SK-N-SH (cell line): ENCODE measurements around the gene HSPB9.

Experiments used
- JUND ChIP-seq: IDR thresholded peaks from 2 replicates; pipeline ENCODE4 v1.4.0; 2012
- MAX ChIP-seq: IDR thresholded peaks from 2 replicates; pipeline ENCODE4 v1.4.0; 2012; ENCODE audit warnings: low read depth
- MEF2A ChIP-seq: IDR thresholded peaks from 2 replicates; pipeline ENCODE4 v1.4.0; 2012; ENCODE audit warnings: low read depth, borderline replicate concordance
- MXI1 ChIP-seq: IDR thresholded peaks from 2 replicates; pipeline ENCODE4 v1.6.1; 2012; ENCODE audit warnings: mild to moderate bottlenecking, low read depth, low read length, improper control_type of control experiment
- POLR2AphosphoS5 ChIP-seq: IDR thresholded peaks from 2 replicates; pipeline ENCODE4 v1.6.1; 2012; ENCODE audit warnings: low read depth, low read length
- TAF1 ChIP-seq: IDR thresholded peaks from 2 replicates; pipeline ENCODE4 v1.6.1; 2012; ENCODE audit warnings: low read depth, mild to moderate bottlenecking, low read length, moderate library complexity, borderline replicate concordance
- TCF12 ChIP-seq: IDR thresholded peaks from 2 replicates; pipeline ENCODE4 v1.4.0; 2012
- YY1 ChIP-seq: IDR thresholded peaks from 2 replicates; pipeline ENCODE4 v1.4.0; 2012; ENCODE audit warnings: low read depth, mild to moderate bottlenecking
- TF ChIP-seq, protein P1 (sequence below): fragments of 200-600 bp; sonication (generic); IDR thresholded peaks from 2 replicates; pipeline ENCODE4 v1.6.1; 2017; ENCODE audit warnings: antibody characterized with exemption, mild to moderate bottlenecking, moderate library complexity
- TF ChIP-seq, protein P2 (sequence below): IDR thresholded peaks from 2 replicates; pipeline ENCODE4 v1.6.1; 2012; ENCODE audit warnings: mild to moderate bottlenecking, low read depth, low read length, moderate library complexity

GRCh38 chr17:42106009-42106408 lies 16.6 kb upstream of the HSPB9 start:
- TF ChIP-seq, protein P1, sequence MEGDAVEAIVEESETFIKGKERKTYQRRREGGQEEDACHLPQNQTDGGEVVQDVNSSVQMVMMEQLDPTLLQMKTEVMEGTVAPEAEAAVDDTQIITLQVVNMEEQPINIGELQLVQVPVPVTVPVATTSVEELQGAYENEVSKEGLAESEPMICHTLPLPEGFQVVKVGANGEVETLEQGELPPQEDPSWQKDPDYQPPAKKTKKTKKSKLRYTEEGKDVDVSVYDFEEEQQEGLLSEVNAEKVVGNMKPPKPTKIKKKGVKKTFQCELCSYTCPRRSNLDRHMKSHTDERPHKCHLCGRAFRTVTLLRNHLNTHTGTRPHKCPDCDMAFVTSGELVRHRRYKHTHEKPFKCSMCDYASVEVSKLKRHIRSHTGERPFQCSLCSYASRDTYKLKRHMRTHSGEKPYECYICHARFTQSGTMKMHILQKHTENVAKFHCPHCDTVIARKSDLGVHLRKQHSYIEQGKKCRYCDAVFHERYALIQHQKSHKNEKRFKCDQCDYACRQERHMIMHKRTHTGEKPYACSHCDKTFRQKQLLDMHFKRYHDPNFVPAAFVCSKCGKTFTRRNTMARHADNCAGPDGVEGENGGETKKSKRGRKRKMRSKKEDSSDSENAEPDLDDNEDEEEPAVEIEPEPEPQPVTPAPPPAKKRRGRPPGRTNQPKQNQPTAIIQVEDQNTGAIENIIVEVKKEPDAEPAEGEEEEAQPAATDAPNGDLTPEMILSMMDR = no peak
- TF ChIP-seq MAX (no peak), MEF2A (no peak), TAF1 (no peak), TCF12 (no peak), JUND (no peak), POLR2AphosphoS5 (no peak), MXI1 (no peak), YY1 (no peak)
- TF ChIP-seq, protein P2, sequence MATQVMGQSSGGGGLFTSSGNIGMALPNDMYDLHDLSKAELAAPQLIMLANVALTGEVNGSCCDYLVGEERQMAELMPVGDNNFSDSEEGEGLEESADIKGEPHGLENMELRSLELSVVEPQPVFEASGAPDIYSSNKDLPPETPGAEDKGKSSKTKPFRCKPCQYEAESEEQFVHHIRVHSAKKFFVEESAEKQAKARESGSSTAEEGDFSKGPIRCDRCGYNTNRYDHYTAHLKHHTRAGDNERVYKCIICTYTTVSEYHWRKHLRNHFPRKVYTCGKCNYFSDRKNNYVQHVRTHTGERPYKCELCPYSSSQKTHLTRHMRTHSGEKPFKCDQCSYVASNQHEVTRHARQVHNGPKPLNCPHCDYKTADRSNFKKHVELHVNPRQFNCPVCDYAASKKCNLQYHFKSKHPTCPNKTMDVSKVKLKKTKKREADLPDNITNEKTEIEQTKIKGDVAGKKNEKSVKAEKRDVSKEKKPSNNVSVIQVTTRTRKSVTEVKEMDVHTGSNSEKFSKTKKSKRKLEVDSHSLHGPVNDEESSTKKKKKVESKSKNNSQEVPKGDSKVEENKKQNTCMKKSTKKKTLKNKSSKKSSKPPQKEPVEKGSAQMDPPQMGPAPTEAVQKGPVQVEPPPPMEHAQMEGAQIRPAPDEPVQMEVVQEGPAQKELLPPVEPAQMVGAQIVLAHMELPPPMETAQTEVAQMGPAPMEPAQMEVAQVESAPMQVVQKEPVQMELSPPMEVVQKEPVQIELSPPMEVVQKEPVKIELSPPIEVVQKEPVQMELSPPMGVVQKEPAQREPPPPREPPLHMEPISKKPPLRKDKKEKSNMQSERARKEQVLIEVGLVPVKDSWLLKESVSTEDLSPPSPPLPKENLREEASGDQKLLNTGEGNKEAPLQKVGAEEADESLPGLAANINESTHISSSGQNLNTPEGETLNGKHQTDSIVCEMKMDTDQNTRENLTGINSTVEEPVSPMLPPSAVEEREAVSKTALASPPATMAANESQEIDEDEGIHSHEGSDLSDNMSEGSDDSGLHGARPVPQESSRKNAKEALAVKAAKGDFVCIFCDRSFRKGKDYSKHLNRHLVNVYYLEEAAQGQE = no peak
